B cell (primary cell): ENCODE results near the gene PDE11A. TPM values are rescaled to one million over a fixed set of nuclear protein-coding genes. Genes with fewer than 3 reads are reported as not detected.
"Not testable (repeated sequence)": the region's sequence is repeated elsewhere in the genome, so short reads cannot be mapped to it uniquely, and the experiment has no call there.

ENCODE experiments used
- ATAC-seq: fragments of 200-7000 bp; cut with Tn5 transposase; one replicate; pipeline ENCODE4 v1.10.0; 2021; ENCODE audit warnings: low read depth, mild to moderate bottlenecking, moderate number of reproducible peaks, moderate library complexity
- CTCF ChIA-PET: fragments of 350-600 bp; sonication (Branson Sonifier 250); formaldehyde crosslinking; loops from one replicate; lab custom pipeline; 2021; ENCODE audit warnings: antibody characterized with exemption, inconsistent platforms; lab: Charles Lee
- POLR2A ChIA-PET: fragments of 350-600 bp; sonication (Branson Sonifier 250); formaldehyde crosslinking; loops from one replicate; lab custom pipeline; 2021; ENCODE audit warnings: antibody characterized with exemption; lab: Charles Lee
- DNase-seq: peaks from one replicate; pipeline ENCODE4 v3.0.0; 2013
- H2AFZ ChIP-seq: 2 replicates; pipeline ENCODE4 v1.6.1; 2012; ENCODE audit warnings: mild to moderate bottlenecking, low read depth, low read length; ENCODE audit not compliant: insufficient read depth, poor library complexity, severe bottlenecking
- H3K27ac ChIP-seq, 2 donors: 1 replicate in 1 of 2; 2 replicates in 1 of 2; pipeline ENCODE4 v1.5.1; 2012 to 2013; ENCODE audit warnings: low read length in 2 of 2, mild to moderate bottlenecking in 2 of 2, moderate library complexity in 1 of 2
- H3K27me3 ChIP-seq, 4 experiments: fragments of 200-600 bp in 1 of 4; sonication (generic) in 1 of 4; replicated peaks in 1 of 4; 1 replicate in 2 of 4; 2 replicates in 2 of 4; pipeline versions ENCODE4 v1.6.1 to v1.7.0; 2013 to 2016; ENCODE audit warnings: low read length in 3 of 4, mild to moderate bottlenecking in 2 of 4, mixed read lengths in 1 of 4, moderate library complexity in 1 of 4; ENCODE audit not compliant: insufficient read depth in 4 of 4, control insufficient read depth in 3 of 4; ENCODE audit errors: control extremely low read depth in 1 of 4
- H3K36me3 ChIP-seq, 2 experiments: replicated peaks in 1 of 2; 1 replicate in 1 of 2; 2 replicates in 1 of 2; pipeline versions ENCODE4 v1.6.1 to v1.7.1; 2013; ENCODE audit warnings: low read length in 1 of 2; ENCODE audit not compliant: insufficient read depth in 2 of 2, control insufficient read depth in 1 of 2; ENCODE audit errors: control extremely low read depth in 1 of 2, extremely low read depth in 1 of 2
- H3K4me1 ChIP-seq, 2 donors: fragments of 200-600 bp in 1 of 2; sonication (generic) in 1 of 2; 1 replicate in 1 of 2; 2 replicates in 1 of 2; pipeline versions ENCODE4 v1.5.1 to v1.6.1; 2013 to 2017; ENCODE audit warnings: low read length in 2 of 2; ENCODE audit not compliant: control insufficient read depth in 2 of 2, insufficient read depth in 2 of 2
- H3K4me2 ChIP-seq: replicated peaks from 2 replicates; pipeline ENCODE3; 2012; ENCODE audit warnings: mild to moderate bottlenecking, low read depth, low read length; ENCODE audit not compliant: poor library complexity, severe bottlenecking
- H3K4me3 ChIP-seq, 5 experiments: fragments of 200-600 bp in 1 of 5; sonication (generic) in 1 of 5; 1 replicate in 3 of 5; 2 replicates in 2 of 5; pipeline versions ENCODE4 v1.5.1 to v1.7.0; 2011 to 2016; ENCODE audit warnings: low read length in 4 of 5, mild to moderate bottlenecking in 4 of 5, low read depth in 2 of 5, control low read depth in 1 of 5, moderate library complexity in 1 of 5; ENCODE audit not compliant: insufficient read depth in 1 of 5; ENCODE audit errors: control extremely low read depth in 1 of 5, extremely low read depth in 1 of 5
- H3K79me2 ChIP-seq: fragments of 200-600 bp; sonication (generic); one replicate; pipeline ENCODE4 v1.6.0; 2016; ENCODE audit warnings: low read length; ENCODE audit not compliant: control insufficient read depth, insufficient read depth
- H3K9ac ChIP-seq: fragments of 200-600 bp; sonication (generic); 2 replicates; pipeline ENCODE4 v1.6.1; 2017; ENCODE audit warnings: mild to moderate bottlenecking, low read length, moderate library complexity
- H3K9me3 ChIP-seq, 3 donors: one replicate each; pipeline versions ENCODE4 v1.6.1 to v1.7.1; 2013; ENCODE audit warnings: low read length in 2 of 3; ENCODE audit not compliant: control insufficient read depth in 2 of 3, insufficient read depth in 1 of 3; ENCODE audit errors: control extremely low read depth in 1 of 3
- H4K20me1 ChIP-seq: 2 replicates; pipeline ENCODE4 v1.6.0; 2012; ENCODE audit warnings: mild to moderate bottlenecking, low read length; ENCODE audit not compliant: insufficient read depth, control insufficient read depth, poor library complexity, severe bottlenecking
- H3K27ac Mint-ChIP-seq: one replicate; pipeline ENCODE4 v1.8.0; 2021; ENCODE audit warnings: mixed read lengths
- H3K27me3 Mint-ChIP-seq: one replicate; pipeline ENCODE4 v1.8.0; 2021; ENCODE audit warnings: mixed read lengths
- H3K4me1 Mint-ChIP-seq: one replicate; pipeline ENCODE4 v1.8.0; 2021; ENCODE audit warnings: mixed read lengths
- H3K4me3 Mint-ChIP-seq: one replicate; pipeline ENCODE4 v1.8.0; 2021; ENCODE audit warnings: mixed read lengths
- H3K9me3 Mint-ChIP-seq: one replicate; pipeline ENCODE4 v1.8.0; 2022; ENCODE audit warnings: mixed read lengths; ENCODE audit not compliant: insufficient read depth
- CTCF ChIP-seq: fragments of 200-600 bp; IDR thresholded peaks from one replicate; pipeline ENCODE4 v1.8.0; 2022; ENCODE audit warnings: antibody characterized with exemption, mild to moderate bottlenecking
- EZH2 ChIP-seq: IDR thresholded peaks from 2 replicates; pipeline ENCODE4 v1.6.1; 2012; ENCODE audit warnings: borderline replicate concordance, low read depth, mild to moderate bottlenecking, moderate library complexity, low read length; ENCODE audit not compliant: insufficient read depth, poor library complexity, severe bottlenecking
- WGBS: methylation state at CpG from one replicate; pipeline ENCODE4 v1.1.5; 2013; ENCODE audit warnings: missing lambda C conversion rate; ENCODE audit not compliant: insufficient coverage; 5-methylcytosine and 5-hydroxymethylcytosine counted together
- intact Hi-C: fragments of 100-400 bp; cut with micrococcal nuclease; formaldehyde crosslinking; loops from one replicate; pipeline ENCODE4 v1.10.0; 2022
- polyA plus RNA-seq: library from polyadenylated mRNA; depleted of rRNA; stranded (reverse); fragments of >200 nt; gene quantifications from 2 replicates; pipeline ENCODE4 v1.2.3, GENCODE V29; 2012
- total RNA-seq, 2 donors: library from RNA; stranded (reverse); fragments of 120-200 nt in 1 of 2; gene quantifications; 1 replicate in 1 of 2; 2 replicates in 1 of 2; pipeline versions ENCODE4 v1.2.3 to v1.2.4, GENCODE V29; 2013 to 2022

PDE11A gene
- total and polyA plus RNA-seq, 2 donors (not counting 1 experiment from before 2014, with no cell fraction given) = 0.25 TPM; not detected in 1

- H3K4me1 ChIP-seq = no peaks in the 10 kb centered on the region
- Mint-ChIP-seq H3K4me3 (no peak overlapping the region), H3K27me3 (no peaks in the 10 kb centered on the region), H3K27ac (no peak overlapping the region), H3K9me3 (no peaks in the 10 kb centered on the region), H3K4me1 (no peaks in the 10 kb centered on the region)
- H3K27me3 ChIP-seq = no peaks in the 10 kb centered on the region
- no peaks in the 10 kb centered on the region for H3K36me3 ChIP-seq
- H3K79me2 ChIP-seq = no peaks in the 10 kb centered on the region
- intact Hi-C loops = no loop called here
- no peak for DNase-seq
- no peak for ATAC-seq
- H3K9me3 ChIP-seq = no peaks in the 10 kb centered on the region
- H3K27ac ChIP-seq = no peak overlapping the region
- ChIA-PET CTCF (no interaction called here), POLR2A (no interaction called here)
- 100% methylated on average over 1 of the region's 1 CpG for WGBS
- no peak overlapping the region for H3K4me3 ChIP-seq
- H3K9ac ChIP-seq = no peak overlapping the region
- no peak overlapping the region for H3K4me2 ChIP-seq
- TF ChIP-seq CTCF (no peak), EZH2 (no peak)
- no peak overlapping the region for H2AFZ ChIP-seq
- H4K20me1 ChIP-seq = no peaks in the 10 kb centered on the region
Observed at GRCh38 chr2:177964892-177965291, 107.7 kb downstream of the PDE11A start.

- no peaks in the 10 kb centered on the region for H3K36me3 ChIP-seq
- POLR2A ChIA-PET = no interaction called here
- WGBS = no CpG with 5 or more reads among the region's 1 CpG
Observed at GRCh38 chr2:177952151-177952550, 120.4 kb downstream of the PDE11A start.

GRCh38 chr2:177947598-177947997, 125.0 kb downstream of the PDE11A start:
- H4K20me1 ChIP-seq, H3K27me3 ChIP-seq, DNase-seq, H3K27ac ChIP-seq, POLR2A ChIA-PET, H3K4me3 Mint-ChIP-seq, H3K4me3 ChIP-seq, H3K4me2 ChIP-seq, H3K9ac ChIP-seq, H3K9me3 Mint-ChIP-seq, H3K4me1 ChIP-seq, H3K79me2 ChIP-seq, H3K36me3 ChIP-seq, H3K4me1 Mint-ChIP-seq, H3K9me3 ChIP-seq, intact Hi-C loops, H3K27me3 Mint-ChIP-seq, H2AFZ ChIP-seq, ATAC-seq, CTCF ChIA-PET, H3K27ac Mint-ChIP-seq: not testable (repeated sequence)
- no CpG with 5 or more reads among the region's 3 CpGs for whole genome bisulfite sequencing

More at GRCh38 chr2:177952151-177952550, 120.4 kb downstream of the PDE11A start:
- H3K27ac ChIP-seq = no peak overlapping the region
- no peak overlapping the region for H2AFZ ChIP-seq
- no peak overlapping the region for H3K4me3 ChIP-seq
- no peak overlapping the region for H3K9ac ChIP-seq
- no peak for TF ChIP-seq CTCF
- no peak overlapping the region for H3K4me2 ChIP-seq
- H3K4me3 Mint-ChIP-seq = no peak overlapping the region
- H3K27me3 Mint-ChIP-seq = peaks cover 4% of the 10 kb centered on the region
- no peaks in the 10 kb centered on the region for H3K27me3 ChIP-seq
- CTCF ChIA-PET = no interaction called here
- ATAC-seq (no peak), DNase-seq (no peak)
- no peaks in the 10 kb centered on the region for H3K79me2 ChIP-seq
- no peak overlapping the region for H3K27ac Mint-ChIP-seq
- no peaks in the 10 kb centered on the region for H4K20me1 ChIP-seq
- H3K4me1 Mint-ChIP-seq = no peaks in the 10 kb centered on the region
- no peaks in the 10 kb centered on the region for H3K9me3 Mint-ChIP-seq
- intact Hi-C loops = no loop called here
- H3K4me1 ChIP-seq = no peaks in the 10 kb centered on the region
- H3K9me3 ChIP-seq = no peaks in the 10 kb centered on the region
